ENCODE results near the gene CNIH3. TPM values are rescaled to one million over a fixed set of nuclear protein-coding genes. Genes with fewer than 3 reads are reported as not detected.

CNIH3 gene
- total RNA-seq, 1 experiment from 2014 or later, result 0.12 TPM

DNA sequence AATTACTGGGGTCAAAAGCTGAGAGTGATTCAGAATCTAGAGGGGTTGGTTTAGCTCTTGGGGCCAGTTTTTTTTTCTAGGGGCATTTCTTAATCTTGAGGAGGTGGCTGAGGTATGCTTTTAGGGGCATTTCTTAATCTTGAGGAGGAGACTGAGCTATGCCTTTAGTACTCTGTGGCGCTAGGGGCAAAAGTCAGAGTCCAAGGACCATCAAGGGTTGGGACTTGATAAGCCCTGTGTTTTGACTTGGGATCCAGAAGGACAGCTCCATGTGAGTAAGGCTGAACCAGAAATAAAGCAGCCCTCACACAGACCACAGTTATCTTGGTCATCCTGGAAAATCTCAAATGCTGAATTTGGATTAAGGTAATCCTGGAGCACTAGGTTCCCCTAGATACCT lies 3.9 kb upstream of the CNIH3 start:
- DNase-seq (ENCODE audit: extremely low read depth, low read depth), result no peak

DNA sequence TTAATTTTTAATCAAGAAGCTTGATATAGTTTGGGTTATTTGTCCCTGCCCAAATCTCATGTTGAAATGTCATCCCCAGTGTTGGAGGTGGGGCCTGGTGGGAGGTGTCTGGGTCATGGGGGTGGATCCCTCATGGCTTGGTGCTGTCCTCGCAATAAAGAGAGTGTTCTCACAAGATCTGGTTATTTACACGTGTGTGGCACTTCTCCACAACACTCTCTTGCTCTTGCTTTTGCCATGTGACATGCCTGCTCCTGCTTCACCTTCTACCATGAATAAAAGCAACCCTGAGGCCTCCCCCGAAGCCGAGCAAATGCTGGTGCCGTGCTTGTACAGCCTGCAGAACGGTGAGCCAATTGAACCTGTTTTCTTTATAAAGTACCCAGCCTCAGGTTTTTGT lies 2.6 kb upstream of the CNIH3 start:
- DNase-seq (ENCODE audit: extremely low read depth, low read depth), result no peak

DNA sequence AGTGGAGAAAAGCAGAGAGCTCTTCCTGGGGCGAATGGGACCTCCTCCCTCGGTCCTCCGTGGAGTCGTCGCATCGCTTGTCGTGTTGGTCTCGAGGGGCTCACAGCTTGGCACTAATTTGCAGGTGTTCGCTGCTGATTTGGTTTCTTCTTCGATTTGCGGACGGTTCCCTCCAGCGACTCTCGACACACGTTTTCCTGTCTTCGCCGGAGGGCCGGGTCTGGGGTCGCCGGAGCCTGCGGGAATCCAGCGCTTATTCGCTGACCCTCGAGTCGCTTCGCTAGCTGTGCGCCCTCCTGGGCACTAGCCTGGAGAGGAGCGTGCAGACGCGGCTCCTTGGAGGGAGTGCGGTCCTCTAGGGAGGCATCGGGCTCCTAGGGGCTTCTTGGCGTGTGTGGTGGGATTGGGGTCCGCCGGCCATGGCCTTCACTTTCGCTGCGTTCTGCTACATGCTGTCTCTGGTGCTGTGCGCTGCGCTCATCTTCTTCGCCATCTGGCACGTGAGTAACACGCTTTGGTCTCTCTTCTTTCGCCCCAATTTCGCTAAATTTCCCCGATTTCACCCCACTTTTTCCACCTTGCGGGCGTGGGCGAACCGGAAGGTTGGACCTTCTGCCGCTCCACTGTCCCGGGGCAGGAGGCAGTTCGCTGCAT lies 766 bp downstream of the CNIH3 start:
- DNase-seq (ENCODE audit: extremely low read depth, low read depth), result no peak

DNA sequence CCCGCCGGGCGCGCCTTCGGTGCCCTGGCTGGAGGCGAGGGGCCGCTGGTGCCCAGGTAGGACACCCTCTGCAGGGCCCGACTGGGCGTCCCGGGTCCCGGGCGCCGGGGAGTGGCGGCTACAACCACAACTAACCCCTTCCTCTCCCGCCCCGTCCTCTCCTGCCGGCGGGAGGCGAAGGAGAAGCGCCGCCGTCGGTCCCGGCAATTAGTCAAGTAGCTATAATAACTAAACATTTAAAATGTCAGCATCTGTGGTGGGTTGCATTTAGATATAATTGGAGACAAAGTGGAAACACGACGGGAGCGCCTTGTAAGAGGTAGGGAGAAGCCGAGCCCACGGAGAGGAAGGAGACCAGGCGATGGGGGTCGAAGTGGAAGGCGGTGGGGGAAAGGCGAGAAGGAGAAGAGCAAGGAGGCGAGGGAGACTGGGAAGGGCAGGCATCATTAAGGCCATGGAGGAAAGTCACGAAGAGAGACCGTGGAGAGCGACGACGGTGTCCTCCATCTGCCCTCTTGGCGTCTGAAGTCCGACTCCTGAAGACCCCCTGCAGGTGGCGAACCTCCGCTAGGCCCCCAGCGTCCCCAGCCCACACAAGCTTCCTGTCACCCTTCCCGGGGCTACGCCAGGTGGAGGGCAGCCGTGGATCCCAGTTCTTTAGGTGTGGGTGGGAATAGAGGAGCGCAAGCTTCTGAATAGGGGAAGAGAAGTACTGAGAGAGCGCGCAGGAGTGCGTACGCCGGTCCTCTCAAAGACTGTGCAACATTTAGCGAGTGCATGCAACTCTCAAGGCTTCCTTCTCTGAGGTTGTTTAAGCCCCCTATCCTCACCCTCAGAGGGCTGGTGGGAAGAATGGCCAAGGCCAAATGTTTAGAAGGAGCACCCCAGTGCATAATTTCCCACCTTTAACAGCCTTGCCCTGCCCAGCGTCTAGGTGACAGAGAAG lies 1.6 kb downstream of the CNIH3 start:
- no peak for DNase-seq (ENCODE audit: extremely low read depth, low read depth)

DNA sequence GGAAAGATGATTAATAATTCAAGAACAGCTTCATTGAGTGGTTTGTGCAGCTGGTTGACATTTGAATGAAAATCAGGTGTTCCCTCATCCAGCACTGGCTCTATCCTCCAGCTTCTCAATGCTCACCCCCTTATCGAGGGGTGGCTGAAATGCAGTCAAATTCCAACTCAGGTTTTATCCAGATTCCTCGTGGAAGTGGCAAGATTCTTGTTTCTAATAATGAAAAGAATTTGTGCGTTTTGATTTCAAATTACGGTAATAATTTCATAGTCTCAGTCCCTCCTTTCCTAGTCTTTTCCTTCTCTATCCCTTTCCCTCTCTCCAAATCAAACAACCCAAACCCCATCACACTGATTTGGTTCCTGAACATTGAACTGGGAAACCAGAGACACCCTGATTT lies 3.1 kb downstream of the CNIH3 start:
- DNase-seq (ENCODE audit: extremely low read depth, low read depth), result no peak

DNA sequence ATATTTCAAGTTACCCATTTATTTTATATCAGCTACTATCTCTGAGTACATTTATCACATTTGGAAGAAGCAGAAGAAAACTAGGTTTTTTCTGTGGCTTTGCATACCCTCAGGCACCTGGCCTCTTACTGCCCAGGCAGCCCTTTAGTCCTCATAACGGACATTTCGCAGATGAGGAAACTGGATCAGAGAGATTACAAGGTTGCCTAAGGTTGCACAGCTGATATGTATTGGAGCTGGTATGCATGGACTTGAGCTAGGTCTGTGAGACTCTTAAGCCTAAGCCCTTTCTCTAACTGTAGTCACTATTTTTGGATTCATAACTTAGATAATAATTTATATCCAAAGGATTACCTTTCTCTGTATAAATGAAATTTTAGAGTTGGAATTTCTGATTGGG lies 4.0 kb downstream of the CNIH3 start:
- no peak for DNase-seq (ENCODE audit: extremely low read depth, low read depth)

DNA sequence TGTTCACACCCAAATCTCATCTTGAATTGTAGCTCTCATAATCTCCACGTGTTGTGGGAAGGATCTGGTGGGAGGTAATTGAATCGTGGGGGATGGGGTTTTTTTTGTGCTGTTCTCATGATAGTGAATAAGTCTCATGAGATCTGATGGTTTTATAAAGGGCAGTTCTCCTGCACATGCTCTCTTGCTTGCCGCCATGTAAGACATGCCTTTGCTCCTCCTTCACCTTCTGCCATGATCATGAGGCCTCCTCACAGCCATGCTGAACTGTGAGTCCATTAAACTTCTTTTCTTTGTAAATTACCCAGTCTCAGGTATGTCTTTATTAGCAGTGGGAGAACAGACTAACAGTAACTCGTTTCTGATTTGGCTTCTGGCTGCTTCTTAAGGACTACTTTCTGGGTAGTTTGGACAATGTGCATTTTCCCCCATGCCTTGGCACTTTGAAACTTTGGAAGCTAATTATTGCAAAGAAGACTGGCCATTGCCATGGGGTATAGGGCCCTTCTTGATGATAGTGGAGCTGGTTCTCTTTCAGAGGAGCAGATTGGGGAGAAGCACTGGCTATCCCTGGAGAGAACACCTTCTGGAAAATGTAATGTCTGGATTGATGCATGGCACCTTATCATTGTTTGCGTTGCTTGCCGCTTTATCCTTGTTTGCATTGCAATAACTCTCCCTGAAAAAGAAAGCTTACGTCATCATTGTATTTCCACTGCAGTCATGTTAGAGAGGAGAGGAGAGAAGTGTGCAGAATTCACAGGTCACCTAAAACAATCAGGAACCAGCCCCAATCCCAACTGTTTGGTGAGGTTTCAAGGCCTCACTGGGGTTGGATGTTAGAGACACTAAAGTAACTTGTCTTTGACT lies 5.9 kb downstream of the CNIH3 start:
- no peak for DNase-seq (ENCODE audit: extremely low read depth, low read depth)

DNA sequence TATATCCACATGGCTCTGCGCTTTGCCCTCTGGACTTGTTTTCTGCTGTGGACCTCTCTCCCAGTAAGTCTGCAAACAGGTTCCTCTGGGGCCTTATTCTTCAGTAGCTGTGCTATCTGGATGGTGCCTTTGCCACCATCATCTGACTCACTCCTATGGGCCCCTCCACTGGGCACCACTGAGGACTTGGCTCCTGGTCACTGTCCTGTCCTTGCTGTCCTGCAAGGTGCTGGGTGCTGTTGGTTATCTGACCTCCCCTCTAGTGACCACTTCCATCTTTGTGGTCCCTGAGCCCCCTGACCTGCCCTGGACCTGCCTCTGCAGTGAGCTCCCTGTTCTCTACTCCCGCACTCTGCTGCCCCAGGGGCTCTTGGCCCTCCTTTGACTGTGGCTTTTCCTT lies 6.7 kb downstream of the CNIH3 start:
- no peak for DNase-seq (ENCODE audit: extremely low read depth, low read depth)

DNA sequence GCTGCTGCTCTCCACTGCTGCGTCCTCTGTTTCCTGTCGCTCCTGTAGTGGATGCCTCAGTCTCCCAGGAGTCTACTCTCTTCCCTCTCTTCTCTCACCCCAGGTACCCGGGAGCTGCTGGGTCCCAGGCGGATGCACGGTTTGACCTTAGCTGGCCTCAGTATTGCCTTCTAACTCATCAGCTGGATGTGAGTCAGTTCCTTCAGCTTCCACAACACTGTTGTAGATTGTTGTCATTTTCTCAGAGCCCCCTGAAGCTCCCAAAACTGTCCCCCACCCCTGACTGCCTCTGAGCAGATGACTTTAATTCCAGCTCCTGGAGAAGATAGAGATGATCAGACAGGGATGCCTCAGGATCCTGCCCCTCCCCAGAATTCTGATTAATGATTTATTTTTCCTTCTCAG lies 7.2 kb downstream of the CNIH3 start:
- no peak for DNase-seq (ENCODE audit: extremely low read depth, low read depth)

DNA sequence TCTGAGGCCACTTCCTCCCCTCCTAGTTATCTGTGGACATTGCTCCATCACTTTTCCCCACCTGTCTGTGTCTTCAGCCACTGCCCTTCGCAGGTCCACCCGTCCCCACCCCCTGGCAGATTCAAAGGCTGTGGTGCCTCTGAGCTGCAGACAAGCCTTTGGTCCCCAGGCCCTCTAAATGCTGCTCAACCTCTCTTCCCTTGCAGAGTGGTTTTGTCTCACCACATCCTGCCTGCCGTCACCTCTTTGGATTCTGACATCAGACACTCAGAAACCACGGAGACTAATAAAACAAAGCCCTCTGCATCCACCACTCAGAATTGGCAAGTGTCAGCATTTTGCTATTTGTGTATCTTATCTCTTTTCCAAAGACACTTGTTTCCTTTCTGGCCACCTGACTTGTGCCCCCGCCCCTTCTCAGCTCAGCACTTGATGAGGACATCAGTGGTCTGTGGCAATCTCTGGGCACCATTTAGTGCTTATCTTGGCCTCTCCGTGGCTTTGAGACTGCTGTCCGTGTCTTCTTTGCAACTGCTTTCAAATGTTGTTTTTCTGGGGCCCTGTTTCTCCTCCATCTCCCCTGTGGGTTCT lies 7.7 kb downstream of the CNIH3 start:
- no peak for DNase-seq (ENCODE audit: extremely low read depth, low read depth)

DNA sequence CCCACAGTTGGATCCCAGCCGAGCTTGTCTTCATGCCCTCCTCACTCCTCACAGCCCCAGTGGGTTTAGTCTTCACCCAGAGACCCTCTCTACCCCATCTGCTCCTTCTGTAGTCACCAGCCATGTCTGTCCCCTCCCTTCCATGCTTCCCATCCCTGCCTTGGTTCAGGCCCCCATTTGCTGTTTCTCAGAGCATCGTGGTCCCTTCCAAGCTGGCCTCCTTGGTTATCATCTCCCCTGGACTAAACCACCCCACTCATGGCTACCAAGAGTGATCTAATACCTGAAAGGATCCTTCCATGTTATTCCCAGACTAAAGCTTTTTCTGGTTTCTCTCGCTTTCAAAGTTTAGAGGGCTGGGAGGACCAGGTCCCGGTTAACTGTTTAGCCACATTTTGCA lies 8.3 kb downstream of the CNIH3 start:
- no peak for DNase-seq (ENCODE audit: extremely low read depth, low read depth)

DNA sequence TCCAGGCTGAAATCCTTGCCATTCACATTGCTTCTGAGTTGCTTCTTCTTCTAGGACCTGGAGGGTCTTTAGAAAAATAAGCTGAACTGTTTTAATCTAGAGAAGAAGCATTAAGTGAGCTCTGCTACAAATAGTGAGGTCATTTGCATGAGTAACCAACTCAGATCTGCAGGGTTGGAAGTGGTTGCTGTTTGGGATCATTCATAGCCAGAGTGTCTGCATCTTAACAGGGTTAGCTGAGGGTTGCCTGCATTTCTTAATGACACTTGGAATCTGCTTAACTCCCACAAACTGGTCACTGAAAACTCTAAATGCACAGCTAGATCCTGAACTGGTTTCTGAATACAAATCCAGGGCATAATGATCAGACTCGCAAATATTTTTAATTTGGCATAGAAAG lies 9.9 kb downstream of the CNIH3 start:
- DNase-seq (ENCODE audit: extremely low read depth, low read depth), result no peak

DNA sequence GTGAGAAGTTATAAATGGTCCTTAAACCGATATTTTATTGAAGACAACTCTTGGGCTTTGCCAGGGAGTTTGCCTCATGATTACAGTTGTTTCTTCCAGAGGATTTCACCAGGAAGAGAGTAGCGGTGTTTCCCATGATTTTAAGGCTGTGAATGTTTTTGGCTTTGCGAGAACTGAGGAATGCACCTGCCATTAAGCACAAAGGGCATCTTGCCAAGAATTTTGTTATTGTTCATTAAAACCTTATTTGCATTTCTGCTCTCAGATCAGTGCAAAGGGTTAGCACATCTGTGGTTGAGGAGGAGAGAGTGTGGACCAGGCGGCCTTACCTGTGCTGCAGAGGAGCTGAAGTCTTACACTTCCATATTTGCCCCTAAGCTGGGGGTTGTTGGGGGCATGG lies 13.8 kb downstream of the CNIH3 start:
- DNase-seq (ENCODE audit: extremely low read depth, low read depth), result no peak

DNA sequence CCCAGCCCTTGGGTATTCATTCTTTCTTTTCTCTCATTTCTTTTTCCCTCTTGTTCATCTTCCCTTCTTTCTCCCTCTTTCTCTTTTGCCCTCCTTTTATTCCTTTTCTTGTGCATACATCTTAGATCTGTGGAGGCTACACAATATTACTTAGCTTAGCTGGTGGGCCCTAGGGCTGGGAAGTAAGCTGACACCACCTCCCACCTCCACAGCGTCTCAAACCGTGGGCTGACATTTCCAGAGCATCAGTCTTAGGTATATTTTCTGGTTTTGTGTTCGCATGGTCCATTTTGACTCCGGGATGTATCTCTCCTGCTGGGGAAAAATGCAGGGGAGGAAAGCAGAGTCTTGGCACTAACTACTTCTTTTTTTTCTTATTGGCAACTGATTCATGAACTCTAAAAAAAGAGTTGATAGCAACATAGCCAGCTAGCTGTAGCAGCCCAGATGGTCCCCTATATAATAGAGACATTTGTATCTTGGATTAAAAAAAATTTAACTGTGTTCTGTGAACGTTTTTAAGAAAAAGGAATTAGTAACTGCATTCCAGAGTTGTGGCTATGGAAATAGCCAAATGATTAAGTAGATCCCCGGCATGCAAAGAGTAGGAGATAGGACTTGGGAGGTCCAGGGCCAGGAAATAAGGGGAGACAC lies 15.5 kb downstream of the CNIH3 start:
- no peak for DNase-seq (ENCODE audit: extremely low read depth, low read depth)

DNA sequence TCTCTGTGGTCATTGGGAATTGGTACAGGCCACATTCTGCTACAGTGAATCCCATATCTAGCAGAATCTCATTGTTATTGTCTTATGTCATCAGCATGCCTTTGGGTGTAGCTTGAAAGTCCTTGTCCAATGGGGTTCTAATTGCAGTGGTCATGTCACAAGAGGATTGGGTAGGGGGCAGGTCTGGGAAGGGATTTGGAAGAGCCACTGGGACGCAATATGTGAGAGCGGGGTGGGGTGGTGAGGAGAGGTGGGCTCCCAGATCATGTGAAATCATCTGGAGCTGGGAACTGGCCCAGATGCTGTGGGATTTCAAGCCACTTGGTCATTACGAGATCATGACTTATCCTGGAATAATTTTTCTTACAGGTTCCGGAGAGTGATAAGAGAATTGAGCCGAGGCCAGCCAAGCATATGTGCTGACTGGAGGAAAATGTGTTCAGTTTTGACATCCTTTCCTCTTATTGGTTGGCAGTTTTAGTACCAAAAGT lies 16.3 kb downstream of the CNIH3 start:
- DNase-seq (ENCODE audit: extremely low read depth, low read depth), result no peak

DNA sequence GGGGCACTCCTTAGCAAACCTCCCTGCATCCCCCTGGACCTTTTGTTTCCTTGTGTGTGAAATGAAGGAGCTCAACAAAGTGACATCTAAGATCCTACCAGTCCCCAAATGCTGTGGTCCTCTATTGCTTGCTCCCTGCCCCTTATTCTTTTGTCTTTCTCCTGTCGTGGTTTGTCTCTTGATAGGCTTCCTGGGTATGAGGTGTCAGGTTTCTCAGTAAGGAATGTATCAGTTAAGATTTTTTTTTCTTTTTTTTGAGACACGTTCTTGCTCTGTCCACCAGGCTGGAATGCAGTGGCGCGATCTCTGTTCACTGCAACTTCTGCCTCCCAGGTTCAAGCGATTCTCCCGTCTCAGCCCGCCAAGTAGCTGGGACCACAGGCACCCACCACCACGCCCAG lies 16.8 kb downstream of the CNIH3 start:
- no peak for DNase-seq (ENCODE audit: extremely low read depth, low read depth)

DNA sequence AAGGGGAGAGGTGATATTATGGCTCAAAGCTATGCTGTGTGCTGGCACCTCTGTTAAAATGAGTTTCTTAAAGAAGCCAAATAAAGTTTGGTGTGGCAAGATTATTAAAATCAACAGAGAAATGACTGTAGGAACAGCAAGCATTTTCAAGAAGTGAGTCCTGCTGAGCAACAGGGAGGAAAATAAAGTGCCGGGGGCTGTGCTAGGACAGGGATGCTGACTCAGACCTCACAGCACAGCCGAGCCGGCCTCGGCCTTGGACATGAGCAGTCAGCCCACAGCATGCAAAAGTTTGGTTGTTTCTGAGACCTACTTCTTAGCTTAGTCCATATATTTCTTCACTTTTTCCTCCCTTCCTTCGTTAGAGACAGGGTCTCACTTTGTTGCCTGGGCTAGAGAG lies 19.2 kb downstream of the CNIH3 start:
- DNase-seq (ENCODE audit: extremely low read depth, low read depth), result no peak

DNA sequence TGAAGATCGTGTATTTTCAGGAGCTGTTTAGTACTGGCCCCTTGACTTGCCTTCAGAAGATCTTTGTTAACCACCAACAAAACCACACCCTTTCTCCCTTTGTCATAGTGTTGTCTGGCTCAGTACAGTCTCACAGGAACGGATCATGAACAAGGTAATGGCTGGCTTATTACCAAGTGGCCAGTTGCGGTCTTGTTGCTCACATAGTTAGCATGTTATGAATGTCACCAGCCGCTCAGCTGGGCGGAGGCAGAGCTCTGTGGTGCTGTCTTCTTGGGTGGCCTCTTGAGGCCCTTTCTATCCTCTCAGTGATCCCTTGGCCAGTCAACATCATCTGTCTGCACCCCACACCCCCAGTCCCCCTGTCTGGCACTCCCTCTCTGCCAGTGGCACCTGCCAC lies 21.4 kb downstream of the CNIH3 start:
- DNase-seq (ENCODE audit: extremely low read depth, low read depth), result no peak

DNA sequence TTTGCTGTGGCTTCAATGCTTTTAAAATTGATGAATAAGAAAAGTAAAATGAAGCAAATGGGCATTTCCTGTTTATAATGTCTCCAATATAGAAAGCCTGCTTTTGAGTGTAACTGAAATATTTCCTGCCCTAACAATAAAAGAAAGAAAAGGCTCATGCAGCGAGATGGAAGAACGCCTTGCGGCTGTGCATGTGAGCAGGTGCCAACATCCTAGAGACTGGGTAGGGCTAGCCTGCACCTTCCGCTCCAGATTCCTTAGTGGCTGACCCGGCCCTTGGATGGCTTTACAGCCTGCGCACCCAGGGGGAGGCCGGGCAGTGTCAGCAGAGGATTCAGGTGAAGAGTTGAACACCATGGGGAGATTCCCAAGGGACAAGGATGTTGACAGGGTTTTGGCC lies 21.8 kb downstream of the CNIH3 start:
- DNase-seq (ENCODE audit: extremely low read depth, low read depth), result no peak

DNA sequence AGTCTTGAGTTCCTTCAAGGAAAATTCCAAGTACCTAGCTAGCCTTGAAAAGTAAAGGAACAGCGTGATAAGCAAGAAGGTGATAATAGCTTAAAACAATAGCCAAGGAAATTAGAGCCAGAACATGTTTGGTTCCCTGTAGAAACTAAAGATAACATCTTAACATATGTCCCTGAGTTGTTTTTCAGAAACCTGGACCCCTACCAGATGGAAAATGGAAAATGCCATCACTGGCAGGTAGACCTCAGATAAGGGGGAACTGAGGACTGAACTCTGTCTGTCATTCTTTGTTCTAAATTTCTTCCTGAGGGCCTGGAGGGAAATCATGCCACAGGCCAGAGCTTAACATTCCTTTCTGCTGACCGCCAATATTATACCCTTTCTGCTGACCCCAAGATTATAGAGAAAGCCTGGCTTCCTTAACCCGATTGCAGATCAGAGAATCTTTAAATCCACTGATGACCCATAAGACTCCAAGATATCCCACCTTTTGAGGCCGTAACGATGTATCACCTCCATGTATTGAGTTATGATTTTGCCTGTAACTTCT lies 23.4 kb downstream of the CNIH3 start:
- no peak for DNase-seq (ENCODE audit: extremely low read depth, low read depth)

Data from NCI-H460 (cell line).